Measurements from ENCODE around the gene GPATCH3. TPM values are rescaled to one million over a fixed set of nuclear protein-coding genes. Genes with fewer than 3 reads are reported as not detected.

GPATCH3 gene
- total RNA-seq, 1 donor from 2014 or later: 7.9 TPM

- Histone ChIP-seq H3K4me3 (peak overlapping the region; percentile 92), H3K36me3 (peaks cover 34% of the 10 kb centered on the region), H3K27me3 (ENCODE audit: low read depth) (no peaks in the 10 kb centered on the region), H3K27ac (replicated peaks) (no peak overlapping the region), H3K9me3 (replicated peaks) (no peaks in the 10 kb centered on the region), H3K4me1 (peaks cover 36% of the 10 kb centered on the region)
- TF ChIP-seq CTCF (IDR thresholded peaks at IDR 0.05; ENCODE audit: borderline replicate concordance): no peak
- no peak for DNase-seq
- intact Hi-C loops (cut with micrococcal nuclease): no loop called here
Observed at GRCh38 chr1:26922431-26922729, 22.1 kb upstream of the GPATCH3 start.

- Histone ChIP-seq H3K4me3 (peak within 1 kb of the TSS; percentile 92), H3K9me3 (replicated peaks) (no peaks in the 10 kb centered on the region), H3K36me3 (peaks cover 30% of the 10 kb centered on the region), H3K27ac (replicated peaks) (peak within 1 kb of the TSS; percentile 90), H3K27me3 (ENCODE audit: low read depth) (no peaks in the 10 kb centered on the region), H3K4me1 (peaks cover 36% of the 10 kb centered on the region)
- no peak for TF ChIP-seq CTCF (IDR thresholded peaks at IDR 0.05; ENCODE audit: borderline replicate concordance)
- intact Hi-C loops (cut with micrococcal nuclease): no loop called here
- DNase-seq: peak; percentile 97
Observed at GRCh38 chr1:26921540-26922430, 21.5 kb upstream of the GPATCH3 start, which contains the start of gene NUDC. TSS of gene NUDC (plus strand) at chr1:26921743. CDS start at chr1:26921849, 106 bp downstream.

GRCh38 chr1:26921126-26921539, 20.9 kb upstream of the GPATCH3 start:
- no peak for DNase-seq
- Histone ChIP-seq H3K27me3 (ENCODE audit: low read depth) (no peaks in the 10 kb centered on the region), H3K36me3 (peaks cover 23% of the 10 kb centered on the region), H3K9me3 (replicated peaks) (no peaks in the 10 kb centered on the region), H3K4me1 (peaks cover 36% of the 10 kb centered on the region), H3K27ac (replicated peaks) (peak overlapping the region; percentile 90), H3K4me3 (peak overlapping the region; percentile 92)
- TF ChIP-seq CTCF (IDR thresholded peaks at IDR 0.05; ENCODE audit: borderline replicate concordance): no peak
- intact Hi-C loops (cut with micrococcal nuclease): no loop called here

- peak; percentile 68 for DNase-seq
Observed at GRCh38 chr1:26915204-26915842, 15.1 kb upstream of the GPATCH3 start.

More at GRCh38 chr1:26915204-26915842, 15.1 kb upstream of the GPATCH3 start:
- no peaks in the 10 kb centered on the region for H3K36me3 ChIP-seq
- peak overlapping the region; percentile 94 for H3K27ac ChIP-seq (replicated peaks)
- no peak overlapping the region for H3K4me3 ChIP-seq
- no peaks in the 10 kb centered on the region for H3K27me3 ChIP-seq (ENCODE audit: low read depth)
- intact Hi-C loops (cut with micrococcal nuclease): no loop called here
- peaks cover 23% of the 10 kb centered on the region for H3K4me1 ChIP-seq
- H3K9me3 ChIP-seq (replicated peaks): no peaks in the 10 kb centered on the region
- TF ChIP-seq CTCF (IDR thresholded peaks at IDR 0.05; ENCODE audit: borderline replicate concordance): no peak

Measured in left ventricle myocardium inferior (tissue), 1 donor.